GM18909 (cell line): ENCODE results near the gene ZMYND19.
"Not testable (repeated sequence)": the region's sequence is repeated elsewhere in the genome, so short reads cannot be mapped to it uniquely, and the experiment has no call there.

Experiments
- ATAC-seq: cut with Tn5 transposase; IDR thresholded peaks from one replicate; pipeline ENCODE4 v1.9.1; 2021; ENCODE audit warnings: mild to moderate bottlenecking; ENCODE audit not compliant: unreplicated experiment, poor library complexity

ZMYND19 gene

DNA sequence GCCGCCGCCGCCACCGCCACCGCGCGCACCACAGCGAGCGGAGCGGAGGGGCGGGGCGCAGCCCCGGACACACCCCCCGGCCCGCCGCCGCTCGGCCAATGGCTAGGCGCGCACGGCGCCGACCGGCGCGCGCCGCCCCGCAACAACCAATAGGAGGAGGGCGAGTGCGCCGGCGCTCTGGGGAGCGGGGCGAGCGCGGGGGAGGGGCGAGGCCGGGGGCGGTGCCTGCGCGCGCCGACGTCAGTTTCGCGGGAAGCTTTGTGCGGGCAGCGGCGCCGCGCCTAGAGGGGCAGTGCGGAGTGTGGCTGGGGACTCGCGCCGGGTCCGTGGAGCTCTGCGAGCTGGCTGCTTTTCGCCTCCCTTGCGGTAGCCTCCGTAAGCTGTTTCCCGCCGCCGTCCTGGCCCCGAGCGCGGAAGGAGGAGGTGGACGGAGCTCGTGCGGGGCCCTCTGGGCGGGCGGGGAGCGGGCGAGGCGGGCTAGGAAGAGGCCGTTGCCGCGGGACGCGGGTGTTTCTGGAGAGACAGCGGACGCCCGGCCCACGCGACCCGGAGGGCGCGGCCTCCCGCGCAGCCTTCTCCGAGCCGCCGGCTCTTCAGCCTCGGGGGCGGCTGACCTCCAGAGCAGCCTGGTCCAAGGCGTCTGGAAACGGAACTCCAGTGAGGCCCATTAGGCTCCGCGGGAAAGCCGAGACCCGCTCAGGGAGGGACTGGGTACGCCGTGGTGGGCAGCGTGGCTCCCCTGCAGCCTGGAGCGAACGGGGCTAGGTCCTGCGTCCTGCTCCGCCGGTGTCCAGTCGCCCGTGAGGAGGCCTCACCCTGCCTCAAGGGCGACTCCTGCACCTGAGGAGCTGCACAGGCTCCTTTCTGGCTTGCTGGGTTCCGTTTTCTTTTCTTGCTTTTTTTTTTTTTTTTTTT is at the start of gene ZMYND19:
TSS of gene ZMYND19 (minus strand) at position 44 of the 915 bp plus-strand sequence. CDS start 249 bp downstream, outside the sequence.
- peak; percentile 83 for ATAC-seq

DNA sequence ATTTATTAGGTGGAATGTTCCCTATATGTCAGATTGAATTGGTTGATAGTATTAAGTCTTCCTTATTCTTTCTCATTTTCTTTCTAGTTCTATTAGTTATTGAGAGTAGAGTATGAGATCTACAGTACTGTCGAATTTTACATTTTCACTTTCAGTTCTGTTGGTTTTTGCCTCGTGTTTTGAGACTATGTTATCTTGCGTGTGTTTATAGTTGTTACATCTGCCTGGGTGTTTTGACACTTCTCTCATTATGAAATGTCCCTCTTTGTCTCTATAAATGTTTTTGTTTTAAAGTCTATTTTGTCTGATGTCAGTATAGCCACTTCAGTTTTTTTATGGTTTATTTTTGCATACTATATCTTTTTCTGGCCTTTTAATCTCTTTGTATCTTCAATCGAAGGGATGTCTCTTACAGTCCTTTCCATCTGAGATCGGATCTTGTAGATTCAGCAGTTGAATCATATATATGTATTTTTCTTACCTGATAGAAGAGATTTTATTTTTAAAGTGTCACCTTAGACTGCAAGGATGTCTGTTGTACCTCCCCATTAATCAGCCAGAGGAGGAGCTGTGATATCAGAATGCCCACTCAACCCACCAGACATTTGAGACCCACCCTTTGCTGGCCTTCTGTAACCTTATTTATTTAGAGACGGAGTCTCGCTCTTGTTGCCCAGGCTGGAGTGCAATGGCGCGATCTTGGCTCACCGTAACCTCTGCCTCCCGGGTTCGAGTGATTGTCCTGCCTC is 49.2 kb upstream of the ZMYND19 start:
- ATAC-seq = no peak

DNA sequence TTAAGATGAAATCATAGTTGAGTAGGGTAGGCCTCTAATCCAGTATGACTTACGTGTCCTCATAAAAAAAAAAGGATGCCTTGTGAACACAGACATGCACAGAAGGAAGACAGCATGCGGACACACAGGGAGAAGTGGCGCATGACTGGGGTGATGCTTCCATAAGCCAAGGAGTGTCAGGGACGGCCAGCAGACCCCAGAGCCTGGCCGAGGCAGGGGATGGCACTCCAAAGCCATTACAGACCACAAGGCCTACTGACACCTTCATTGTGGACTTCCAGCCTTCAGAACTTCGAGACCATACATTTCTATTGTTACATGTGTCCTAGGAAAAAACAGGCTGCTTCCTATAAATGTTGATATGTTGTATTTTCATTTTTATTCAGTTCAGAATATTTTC is 48.4 kb upstream of the ZMYND19 start:
- ATAC-seq = no peak

DNA sequence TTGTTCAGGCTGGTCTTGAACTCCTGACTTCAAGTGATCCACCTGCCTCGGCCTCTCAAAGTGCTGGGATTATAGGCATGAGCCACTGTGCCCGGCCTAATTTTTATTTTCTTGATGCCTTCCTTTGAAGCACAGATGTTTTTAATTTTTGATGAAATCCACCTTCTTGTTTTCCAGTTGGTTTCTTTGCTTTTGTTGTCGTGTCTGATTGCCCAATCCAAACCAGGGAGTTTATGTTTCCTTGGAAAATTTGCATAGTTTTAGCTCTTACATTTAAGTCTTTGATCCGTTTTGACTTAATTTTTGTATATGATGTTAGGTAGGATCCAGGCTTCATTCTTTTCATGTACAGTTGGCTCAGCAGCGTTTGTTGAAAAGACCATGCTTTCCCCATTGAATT is 43.7 kb upstream of the ZMYND19 start:
- ATAC-seq = no peak

DNA sequence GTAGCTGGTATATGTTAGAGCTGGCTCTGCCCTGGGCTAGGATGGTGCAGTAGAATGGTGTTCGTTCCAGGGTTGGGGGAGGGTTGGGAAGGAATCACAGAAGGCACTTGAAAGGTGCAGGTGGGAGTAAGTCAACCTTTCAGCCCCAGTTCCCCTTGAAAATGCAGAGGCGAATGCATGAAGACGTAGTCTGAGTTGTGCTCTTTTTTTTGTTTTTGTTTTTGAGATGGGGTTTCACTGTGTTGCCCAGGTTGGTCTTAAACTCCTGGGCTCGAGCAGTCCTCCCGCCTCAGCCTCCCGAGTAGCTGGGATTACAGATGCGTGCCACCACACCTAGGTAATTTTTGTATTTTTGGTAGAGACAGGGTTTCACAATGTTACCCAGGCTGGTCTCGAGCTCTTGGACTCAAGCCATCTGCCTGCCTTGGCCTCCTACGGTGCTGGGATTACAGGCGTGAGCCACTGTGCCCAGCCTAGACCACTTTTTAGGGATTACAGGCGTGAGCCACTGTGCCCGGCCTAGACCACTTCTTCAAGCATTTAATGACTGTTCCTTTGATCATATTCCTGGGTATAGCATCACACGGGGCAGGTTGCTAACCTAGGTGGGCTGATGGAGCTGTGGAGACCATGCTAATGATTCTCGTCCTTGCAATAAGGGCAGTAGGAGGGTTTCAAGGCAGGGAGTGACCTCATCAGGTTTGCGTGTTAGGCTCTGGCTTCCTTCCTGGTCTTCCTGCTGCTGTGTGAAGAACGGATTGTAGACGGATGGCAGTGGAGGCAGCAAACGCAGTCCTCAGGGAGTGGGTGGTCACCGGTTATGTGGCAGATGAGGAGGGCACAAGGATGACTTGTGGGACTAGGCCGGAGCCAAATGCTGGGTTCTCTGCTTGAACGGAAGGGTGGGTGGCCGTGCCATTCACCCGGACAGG is 42.2 kb upstream of the ZMYND19 start:
- no peak for ATAC-seq

DNA sequence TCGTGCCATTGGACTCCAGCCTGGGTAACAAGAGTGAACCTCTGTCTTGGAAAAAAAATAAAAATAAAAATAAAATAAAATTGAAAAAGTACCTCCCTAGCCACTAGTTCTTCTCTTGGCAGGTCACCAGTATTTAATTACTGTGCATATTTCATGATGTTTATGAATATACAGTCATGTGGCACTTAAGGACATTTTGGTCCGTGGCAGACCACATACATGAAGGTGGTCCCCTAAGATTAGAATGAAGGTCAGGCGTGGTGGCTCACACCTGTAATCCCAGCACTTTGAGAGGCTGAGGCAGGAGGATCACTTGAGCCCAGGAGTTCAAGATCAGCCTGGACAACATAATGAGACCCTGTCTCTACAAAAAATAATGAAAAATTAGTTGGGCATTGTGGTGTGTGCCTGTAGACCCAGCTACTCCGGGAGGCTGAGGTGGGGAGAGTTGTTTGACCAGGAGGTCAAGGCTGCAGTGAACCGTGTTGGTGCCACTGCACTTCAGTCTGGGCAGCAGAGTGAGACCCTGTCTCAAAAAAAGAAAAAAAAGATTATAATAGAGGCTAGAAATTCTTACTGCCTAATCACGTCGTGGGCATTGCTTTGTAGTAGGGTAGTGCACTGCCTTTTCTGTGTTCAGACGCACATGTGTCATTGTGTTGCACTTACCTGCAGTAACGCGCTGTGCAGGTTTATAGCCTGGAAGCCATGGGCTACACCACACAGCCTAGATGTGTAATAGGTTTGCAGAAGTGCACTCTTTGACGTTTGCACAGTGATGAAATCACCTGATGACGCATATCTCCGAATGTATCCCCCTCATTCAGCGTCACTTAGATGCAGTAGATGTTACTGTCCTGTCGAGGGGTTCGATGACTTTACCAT is 41.3 kb upstream of the ZMYND19 start:
- no peak for ATAC-seq

DNA sequence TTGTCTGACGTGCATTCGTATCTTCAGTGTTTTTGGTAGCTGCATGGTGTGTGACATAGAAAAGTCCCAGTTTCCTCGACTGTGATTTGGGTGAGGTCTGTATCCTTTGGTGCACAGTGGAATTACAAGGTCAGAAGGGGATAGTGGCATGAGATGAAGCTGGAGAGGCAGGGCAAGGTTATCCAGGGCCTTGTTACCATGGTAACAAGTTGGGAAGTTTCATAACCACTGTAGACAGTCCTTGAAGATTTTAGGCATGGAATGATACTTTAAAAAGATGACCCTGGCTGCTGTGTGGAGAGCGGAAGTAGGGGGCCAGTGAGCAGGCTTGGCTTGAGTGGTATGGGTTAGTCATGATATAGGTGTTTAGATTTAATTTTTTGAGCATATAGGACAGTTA is 40.4 kb upstream of the ZMYND19 start:
- no peak for ATAC-seq

DNA sequence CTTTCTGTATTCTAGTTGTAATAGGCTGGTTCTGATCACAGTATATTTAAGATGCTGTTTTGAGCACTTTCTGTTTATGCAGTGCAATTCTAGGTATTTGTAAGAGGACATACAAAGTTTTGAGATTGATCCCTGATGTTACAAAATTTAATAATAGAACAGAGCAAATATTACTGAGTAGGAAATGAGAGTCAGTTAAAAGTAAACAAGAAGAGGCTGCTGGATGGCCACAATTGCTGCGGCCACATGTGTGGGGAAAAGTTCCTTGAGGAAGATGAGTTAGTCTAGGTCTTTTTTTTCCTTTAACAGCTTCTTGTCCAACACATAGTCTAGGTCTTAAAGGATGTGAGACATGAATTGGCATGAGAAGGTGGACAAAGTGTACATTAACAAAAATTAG is 39.8 kb upstream of the ZMYND19 start:
- ATAC-seq = no peak

DNA sequence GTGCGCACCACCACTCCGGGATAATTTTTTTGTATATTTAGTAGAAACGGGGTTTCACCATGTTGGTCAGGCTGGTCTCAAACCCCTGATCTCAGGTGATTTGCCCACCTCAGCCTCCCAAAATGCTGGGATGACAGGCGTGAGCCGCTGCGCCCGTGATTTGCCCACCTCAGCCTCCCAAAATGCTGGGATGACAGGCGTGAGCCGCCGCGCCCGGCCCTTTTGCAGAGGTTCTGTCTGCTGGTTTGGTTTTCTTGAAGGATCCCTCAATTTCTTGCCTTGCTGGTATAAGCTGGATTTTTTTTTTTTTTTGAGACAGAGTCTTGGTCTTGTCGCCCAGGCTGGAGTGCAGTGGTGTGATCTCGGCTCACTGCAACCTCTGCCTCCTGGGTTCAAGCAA is 37.1 kb upstream of the ZMYND19 start:
- ATAC-seq = not testable (repeated sequence)

DNA sequence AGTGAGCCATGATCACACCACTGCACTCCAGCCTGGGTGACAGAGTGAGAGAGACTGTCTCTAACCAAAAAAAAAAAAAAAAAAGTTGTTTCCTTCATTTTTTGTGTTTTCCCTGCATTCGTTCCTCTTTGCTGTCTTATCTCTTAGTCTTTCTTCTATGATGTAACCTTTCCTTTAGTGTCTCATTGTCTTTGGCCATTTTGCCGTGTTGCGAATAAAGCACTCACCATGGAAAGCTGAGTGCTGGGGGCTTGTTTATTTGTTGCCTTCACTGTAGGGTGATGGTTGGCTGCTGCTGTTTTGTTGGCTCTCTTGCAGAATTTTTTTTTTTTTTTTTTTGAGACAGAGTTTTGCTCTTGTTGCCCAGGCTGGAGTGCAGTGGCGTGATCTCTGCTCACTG is 36.2 kb upstream of the ZMYND19 start:
- no peak for ATAC-seq

DNA sequence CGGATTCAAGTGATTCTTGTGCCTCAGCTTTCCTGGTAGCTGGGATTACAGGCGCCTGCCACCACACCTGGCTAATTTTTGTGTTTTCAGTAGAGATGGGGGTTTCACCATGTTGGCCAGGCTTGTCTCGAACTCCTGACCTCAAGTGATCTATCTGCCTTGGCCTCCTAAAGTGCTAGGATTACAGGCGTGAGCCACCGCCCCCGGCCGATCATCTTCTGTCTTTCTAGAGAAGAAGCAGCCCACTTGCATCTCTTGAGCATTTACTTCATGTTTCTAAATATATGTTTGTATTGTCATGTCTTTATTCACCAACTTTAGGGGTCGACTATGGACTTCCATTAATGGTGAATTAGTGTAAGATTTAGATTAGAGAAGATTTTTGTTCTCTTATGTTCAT is 31.9 kb upstream of the ZMYND19 start:
- ATAC-seq = not testable (repeated sequence)

DNA sequence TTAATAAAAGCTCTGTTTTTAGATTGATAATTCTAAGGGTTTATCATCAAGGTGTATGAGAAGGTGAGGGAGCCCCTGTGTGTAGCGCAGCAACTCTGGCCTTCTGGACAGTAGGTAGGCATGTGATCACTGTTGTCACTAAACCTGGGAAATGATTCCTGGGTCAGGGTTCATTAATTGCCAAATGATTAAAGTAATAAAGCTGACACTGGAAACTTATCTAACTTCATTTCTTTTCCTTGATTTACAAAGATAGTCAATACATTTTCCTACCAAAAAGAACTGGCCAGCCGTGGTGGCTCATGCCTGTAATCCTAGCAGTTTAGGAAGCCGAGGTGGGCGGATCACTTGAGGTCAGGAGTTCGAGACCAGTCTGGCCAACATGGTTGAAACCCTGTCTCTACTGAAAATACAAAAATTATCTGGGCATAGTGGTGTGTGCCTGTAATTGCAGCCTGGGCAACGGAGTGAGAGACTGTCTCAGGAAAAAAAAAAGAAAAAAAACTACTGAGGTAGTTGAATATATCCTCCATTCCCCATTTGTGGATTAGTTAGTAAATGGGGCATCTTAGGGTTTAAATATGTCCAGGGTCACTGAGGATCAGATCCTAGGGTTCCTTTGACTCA is 30.9 kb upstream of the ZMYND19 start:
- ATAC-seq = no peak

DNA sequence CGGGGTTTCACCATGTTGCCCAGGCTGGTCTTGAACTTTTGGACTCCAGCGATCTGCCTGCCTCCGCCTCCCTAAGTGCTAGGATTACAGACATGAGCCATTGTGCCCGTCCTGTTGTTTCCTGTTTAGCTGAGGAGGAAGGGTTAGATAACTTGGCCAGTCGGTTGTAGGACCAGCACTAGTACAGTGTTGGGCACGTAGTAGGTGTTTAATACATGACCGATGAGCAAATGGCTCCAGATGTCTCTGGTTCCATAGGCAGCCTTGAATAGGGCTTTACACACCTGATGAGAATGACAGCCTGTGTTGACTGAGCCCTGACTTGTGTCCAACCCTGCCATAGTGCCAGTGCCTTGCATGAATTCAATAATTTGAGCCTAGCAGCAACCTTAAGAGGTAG is 30.3 kb upstream of the ZMYND19 start:
- ATAC-seq = no peak

DNA sequence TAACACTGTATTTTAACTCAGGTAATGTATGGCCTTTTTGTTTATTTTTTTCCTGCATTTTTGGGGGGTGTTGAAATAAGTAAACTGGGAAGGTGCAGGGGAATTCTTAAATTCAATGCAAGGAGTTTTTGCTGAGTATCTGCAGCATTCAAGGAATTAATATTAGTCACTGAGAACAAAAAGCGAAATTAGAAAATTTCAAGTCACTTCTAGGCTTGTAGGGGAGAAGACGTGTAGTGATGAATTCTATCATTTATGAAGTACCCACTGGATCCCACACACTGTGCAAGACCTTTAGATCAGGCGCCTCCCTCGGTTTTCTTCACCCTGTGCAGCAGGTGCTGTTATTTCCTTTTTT is 29.7 kb upstream of the ZMYND19 start:
- no peak for ATAC-seq

DNA sequence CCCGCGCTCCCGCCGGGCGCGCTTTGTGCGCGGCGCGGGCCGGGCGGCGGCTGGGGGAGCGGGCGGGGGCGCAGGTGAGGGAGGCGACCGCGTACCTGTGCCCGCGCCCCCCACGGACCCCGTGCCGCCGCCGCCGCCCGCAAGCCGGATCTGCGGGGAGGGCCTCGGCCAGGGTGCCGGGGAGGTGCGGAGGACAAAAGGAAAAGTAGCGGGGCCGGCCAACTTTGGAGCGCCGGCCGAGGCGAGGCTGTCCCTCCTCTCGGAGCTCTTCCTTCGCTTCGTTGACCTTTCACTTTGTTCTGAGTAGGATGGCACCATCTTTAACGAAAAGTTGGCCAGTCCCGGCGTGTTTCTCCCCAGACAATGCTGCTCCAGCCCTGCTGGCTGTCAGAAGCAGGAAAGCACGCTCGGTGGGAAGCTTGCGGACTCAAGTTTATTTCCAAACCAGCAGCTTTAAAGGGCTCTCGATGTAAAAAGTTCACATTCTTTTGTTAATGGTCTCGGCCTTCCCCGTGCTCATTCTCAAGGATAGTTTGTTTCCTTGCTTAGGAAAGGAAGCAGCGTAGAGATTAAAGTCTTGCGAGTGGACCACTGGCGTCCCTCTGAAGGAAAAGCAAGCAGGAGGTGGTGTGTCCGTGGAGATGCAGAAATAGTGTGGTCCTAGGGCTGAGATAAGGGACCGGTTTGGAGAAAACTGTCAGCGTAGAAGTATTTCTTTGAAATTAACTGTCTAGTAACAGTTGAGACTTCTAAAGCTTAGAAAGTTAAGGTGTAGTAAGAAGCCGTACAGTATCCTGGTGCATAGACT is 29.1 kb upstream of the ZMYND19 start:
- ATAC-seq = peak; percentile 23

DNA sequence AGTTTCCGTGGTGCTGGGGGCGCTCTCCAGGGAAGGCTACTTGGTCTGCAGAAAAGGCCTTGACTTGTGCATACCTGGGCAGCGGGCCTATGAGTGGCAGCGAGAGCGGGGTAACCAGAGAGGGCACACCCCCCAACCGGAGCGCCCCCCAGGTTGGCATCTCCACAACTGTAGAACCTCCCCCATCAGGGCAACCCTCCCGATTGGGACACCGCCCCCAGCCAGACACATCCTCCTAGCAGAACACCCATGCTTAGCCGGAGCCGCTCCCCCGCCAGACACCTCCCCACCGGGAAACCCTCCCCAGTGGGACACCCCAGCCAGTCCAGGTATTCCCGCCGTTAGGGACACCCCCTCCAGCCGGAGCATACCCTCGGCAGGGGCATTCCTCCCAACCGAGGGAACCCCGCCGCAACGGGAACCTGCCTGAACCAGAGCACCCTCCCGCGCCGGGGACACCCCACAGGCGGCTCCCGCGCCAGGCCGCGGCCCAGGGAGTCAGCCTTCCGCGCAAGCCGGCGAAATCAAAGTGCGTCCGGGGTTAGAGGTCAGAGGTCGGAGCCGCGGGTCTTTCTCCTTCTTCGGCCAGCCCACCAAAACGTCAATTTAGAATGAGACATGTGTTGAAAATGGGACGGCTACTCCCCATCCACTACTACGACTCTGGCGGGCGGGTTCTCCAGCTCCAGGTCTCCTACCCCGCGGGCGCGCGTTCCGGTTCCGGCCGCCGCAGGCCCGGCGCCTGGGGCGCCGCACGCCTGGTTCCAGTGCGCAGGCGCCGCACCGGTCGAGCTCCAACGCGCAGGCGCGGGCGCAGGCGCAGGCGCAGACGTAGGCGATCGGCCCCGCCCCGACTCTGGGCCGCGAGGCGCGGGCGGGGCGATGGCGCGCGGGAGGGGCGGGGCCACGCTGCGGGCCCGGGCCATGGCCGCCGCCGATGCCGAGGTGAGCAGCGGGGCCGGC is 28.1 kb upstream of the ZMYND19 start, which contains the start of gene EHMT1:
TSS of gene EHMT1 (plus strand) at position 901 of the 963 bp plus-strand sequence. CDS start at position 925, 24 bp downstream.
- peak; percentile 73 for ATAC-seq

DNA sequence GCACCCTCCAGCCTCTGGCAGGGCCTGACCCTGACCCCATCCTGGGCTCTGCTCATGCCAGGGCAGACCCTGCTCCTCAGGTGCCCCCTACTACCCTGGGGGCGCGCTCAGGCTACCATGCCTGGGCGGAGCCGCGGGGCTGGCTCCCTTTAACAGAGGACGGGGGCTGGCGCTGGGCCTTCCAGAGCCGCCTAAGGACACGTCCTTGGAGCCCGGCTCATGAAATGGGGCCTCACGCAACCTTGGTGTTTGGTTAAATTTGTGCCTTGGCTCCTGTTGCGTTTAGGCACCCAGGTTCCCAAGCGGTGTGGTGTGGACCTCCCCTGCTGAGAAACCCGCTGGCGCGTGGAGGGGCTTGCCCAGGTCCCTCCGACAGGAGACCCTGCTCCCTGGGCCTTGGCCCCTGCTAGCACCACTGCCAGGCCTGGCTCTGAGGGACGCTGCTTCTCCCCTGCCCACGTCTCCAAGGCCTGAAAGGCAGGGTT is 25.1 kb upstream of the ZMYND19 start:
- no peak for ATAC-seq
